Right lobe of liver (tissue), 4 donors: Measurements from ENCODE around the gene CLSTN3.

Source experiments
- CTCF ChIP-seq, 4 donors: fragments of 200-600 bp in 3 of 4; fragments of 450-650 bp in 1 of 4; IDR thresholded peaks; one replicate each; pipeline versions ENCODE4 v1.5.1 to v1.8.0; 2016 to 2022; ENCODE audit warnings: antibody characterized with exemption in 4 of 4, mild to moderate bottlenecking in 2 of 4
- POLR2A ChIP-seq: fragments of 450-650 bp; IDR thresholded peaks from one replicate; pipeline ENCODE4 v1.6.1; 2017; ENCODE audit warnings: antibody characterized with exemption, mild to moderate bottlenecking
- donor health status: DM: no; HTN: no; CAD: no.
- donor health status: DM: no; HTN: no; CAD: no.
- donor health status: DM: no; HTN: yes; CAD: no.

GRCh38 chr12:7145671-7146070 lies 15.5 kb downstream of the CLSTN3 start:
- TF ChIP-seq CTCF (IDR thresholded peaks at IDR 0.05) (no peak), POLR2A (no peak)
